ENCODE measurements around the gene NUCB1. TPM values are rescaled to one million over a fixed set of nuclear protein-coding genes. Genes with fewer than 3 reads are reported as not detected.
"Not testable (repeated sequence)": the region's sequence is repeated elsewhere in the genome, so short reads cannot be mapped to it uniquely, and the experiment has no call there.

The NUCB1 gene
- total RNA-seq, 1 donor: 300 TPM

GRCh38 chr19:48868114-48868886, 31.8 kb upstream of the NUCB1 start, which contains the start of gene PLEKHA4:
Gene PLEKHA4 (minus strand): TSS chr19:48868617. CDS start chr19:48867620, 997 bp downstream.
- no peaks in the 10 kb centered on the region for H3K27me3 ChIP-seq (ENCODE audit: insufficient read depth, low read length)
- peaks cover 19% of the 10 kb centered on the region for H3K36me3 ChIP-seq (ENCODE audit: insufficient read depth, low read length)
- H2AFZ ChIP-seq (ENCODE audit: low read length): peak within 1 kb of the TSS; percentile 81
- TF ChIP-seq, protein P1, sequence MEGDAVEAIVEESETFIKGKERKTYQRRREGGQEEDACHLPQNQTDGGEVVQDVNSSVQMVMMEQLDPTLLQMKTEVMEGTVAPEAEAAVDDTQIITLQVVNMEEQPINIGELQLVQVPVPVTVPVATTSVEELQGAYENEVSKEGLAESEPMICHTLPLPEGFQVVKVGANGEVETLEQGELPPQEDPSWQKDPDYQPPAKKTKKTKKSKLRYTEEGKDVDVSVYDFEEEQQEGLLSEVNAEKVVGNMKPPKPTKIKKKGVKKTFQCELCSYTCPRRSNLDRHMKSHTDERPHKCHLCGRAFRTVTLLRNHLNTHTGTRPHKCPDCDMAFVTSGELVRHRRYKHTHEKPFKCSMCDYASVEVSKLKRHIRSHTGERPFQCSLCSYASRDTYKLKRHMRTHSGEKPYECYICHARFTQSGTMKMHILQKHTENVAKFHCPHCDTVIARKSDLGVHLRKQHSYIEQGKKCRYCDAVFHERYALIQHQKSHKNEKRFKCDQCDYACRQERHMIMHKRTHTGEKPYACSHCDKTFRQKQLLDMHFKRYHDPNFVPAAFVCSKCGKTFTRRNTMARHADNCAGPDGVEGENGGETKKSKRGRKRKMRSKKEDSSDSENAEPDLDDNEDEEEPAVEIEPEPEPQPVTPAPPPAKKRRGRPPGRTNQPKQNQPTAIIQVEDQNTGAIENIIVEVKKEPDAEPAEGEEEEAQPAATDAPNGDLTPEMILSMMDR (IDR thresholded peaks at IDR 0.05; ENCODE audit: extremely low read depth, low read depth, low read length): no peak
- no peaks in the 10 kb centered on the region for H3K9me3 ChIP-seq (ENCODE audit: low read depth, low read length)
- peaks cover 11% of the 10 kb centered on the region for H4K20me1 ChIP-seq (ENCODE audit: insufficient read depth, low read length)
- peaks cover 20% of the 10 kb centered on the region for H3K4me1 ChIP-seq (ENCODE audit: insufficient read depth, low read length)
- peak within 1 kb of the TSS; percentile 74 for H3K4me3 ChIP-seq (ENCODE audit: insufficient read depth, low read length)
- peaks cover 30% of the 10 kb centered on the region for H3K79me2 ChIP-seq (ENCODE audit: insufficient read depth, low read length)
- peak within 1 kb of the TSS; percentile 88 for H3K4me2 ChIP-seq (ENCODE audit: insufficient read depth, low read length)
- DNase-seq (ENCODE audit: insufficient read length, low spot score, missing footprints): peak; percentile 94
- H3K27ac ChIP-seq (ENCODE audit: low read depth, low read length): peak within 1 kb of the TSS; percentile 51

- no peak for DNase-seq (ENCODE audit: insufficient read length, low spot score, missing footprints)
- Histone ChIP-seq H4K20me1 (ENCODE audit: insufficient read depth, low read length) (peaks cover 26% of the 10 kb centered on the region), H3K36me3 (ENCODE audit: insufficient read depth, low read length) (peaks cover 22% of the 10 kb centered on the region), H3K4me2 (ENCODE audit: insufficient read depth, low read length) (no peak overlapping the region), H3K4me1 (ENCODE audit: insufficient read depth, low read length) (peaks cover 35% of the 10 kb centered on the region), H3K27ac (ENCODE audit: low read depth, low read length) (no peak overlapping the region), H3K9me3 (ENCODE audit: low read depth, low read length) (no peaks in the 10 kb centered on the region), H3K27me3 (ENCODE audit: insufficient read depth, low read length) (no peaks in the 10 kb centered on the region), H2AFZ (ENCODE audit: low read length) (no peak overlapping the region), H3K4me3 (ENCODE audit: insufficient read depth, low read length) (no peak overlapping the region), H3K79me2 (ENCODE audit: insufficient read depth, low read length) (peaks cover 45% of the 10 kb centered on the region)
- TF ChIP-seq, protein P1 (IDR thresholded peaks at IDR 0.05; ENCODE audit: extremely low read depth, low read depth, low read length): no peak
Observed at GRCh38 chr19:48870048-48870447, 30.1 kb upstream of the NUCB1 start.

DNA sequence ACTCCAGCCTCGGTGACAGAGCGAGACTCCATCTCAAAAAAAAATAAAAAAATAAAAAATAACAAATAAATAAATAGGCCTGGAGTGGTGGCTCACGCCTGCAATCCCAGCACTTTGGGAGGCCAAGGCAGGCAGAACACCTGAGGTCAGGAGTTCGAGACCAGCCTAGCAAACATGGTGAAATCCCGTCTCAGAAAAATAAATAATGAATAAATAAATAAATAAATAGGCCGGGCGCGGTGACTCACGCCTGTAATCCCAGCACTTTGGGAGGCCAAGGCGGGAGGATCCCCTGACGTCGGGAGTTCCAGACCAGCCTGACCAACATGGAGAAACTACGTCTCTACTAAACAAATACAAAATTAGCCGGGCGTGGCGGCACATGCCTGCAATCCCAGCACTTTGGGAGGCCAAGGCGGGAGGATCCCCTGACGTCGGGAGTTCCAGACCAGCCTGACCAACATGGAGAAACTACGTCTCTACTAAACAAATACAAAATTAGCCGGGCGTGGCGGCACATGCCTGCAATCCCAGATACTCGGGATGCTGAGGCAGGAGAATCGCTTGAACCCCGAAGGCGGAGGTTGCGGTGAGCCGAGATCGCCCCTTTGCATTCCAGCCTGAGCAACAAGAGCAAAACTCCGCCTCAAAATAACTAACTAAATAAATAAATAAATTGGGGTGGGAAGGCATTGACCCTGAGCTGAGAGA, 28.5 kb upstream of the NUCB1 start:
- H3K36me3 ChIP-seq (ENCODE audit: insufficient read depth, low read length): peaks cover 31% of the 10 kb centered on the region
- H3K4me3 ChIP-seq (ENCODE audit: insufficient read depth, low read length): peak overlapping the region; percentile 90
- peak overlapping the region; percentile 79 for H3K4me2 ChIP-seq (ENCODE audit: insufficient read depth, low read length)
- H3K27me3 ChIP-seq (ENCODE audit: insufficient read depth, low read length); DNase-seq (ENCODE audit: insufficient read length, low spot score, missing footprints); H3K9me3 ChIP-seq (ENCODE audit: low read depth, low read length): not testable (repeated sequence)
- peaks cover 41% of the 10 kb centered on the region for H3K4me1 ChIP-seq (ENCODE audit: insufficient read depth, low read length)
- H2AFZ ChIP-seq (ENCODE audit: low read length): peak overlapping the region; percentile 69
- peaks cover 37% of the 10 kb centered on the region for H4K20me1 ChIP-seq (ENCODE audit: insufficient read depth, low read length)
- H3K79me2 ChIP-seq (ENCODE audit: insufficient read depth, low read length): peaks cover 51% of the 10 kb centered on the region
- peak overlapping the region; percentile 99 for H3K27ac ChIP-seq (ENCODE audit: low read depth, low read length)

DNA sequence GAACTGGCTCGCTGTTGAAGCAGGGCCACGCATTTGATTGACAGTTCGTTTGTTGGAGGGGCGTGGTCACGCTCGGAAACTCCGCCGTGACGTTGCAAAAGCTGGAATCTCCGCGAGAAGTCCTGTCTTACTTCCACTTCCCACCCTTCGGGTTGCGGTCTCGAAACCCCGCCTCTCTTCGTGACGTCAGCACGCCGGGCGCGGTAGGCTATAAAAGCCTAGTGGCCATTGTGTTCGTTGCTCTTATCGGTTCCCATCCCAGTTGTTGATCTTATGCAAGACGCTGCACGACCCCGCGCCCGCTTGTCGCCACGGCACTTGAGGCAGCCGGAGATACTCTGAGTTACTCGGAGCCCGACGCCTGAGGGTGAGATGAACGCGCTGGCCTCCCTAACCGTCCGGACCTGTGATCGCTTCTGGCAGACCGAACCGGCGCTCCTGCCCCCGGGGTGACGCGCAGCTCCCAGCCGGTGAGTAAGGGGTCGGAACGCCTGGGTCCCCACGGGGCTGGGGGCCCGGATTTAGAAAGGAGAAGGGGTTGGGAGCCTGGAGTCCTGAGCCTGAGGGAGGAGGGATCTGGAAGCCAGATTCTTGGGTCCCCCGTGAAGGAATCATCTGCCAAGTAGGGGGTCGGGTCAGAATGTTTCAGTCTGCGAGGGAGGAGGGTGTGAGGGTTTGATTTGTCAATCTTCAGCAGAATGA, 27.8 kb upstream of the NUCB1 start, which contains the start of gene PPP1R15A:
Gene PPP1R15A (plus strand): TSS at position 240 of the 702 bp plus-strand sequence. CDS start 813 bp downstream, outside the sequence.
- Histone ChIP-seq H4K20me1 (ENCODE audit: insufficient read depth, low read length) (peaks cover 39% of the 10 kb centered on the region), H3K4me2 (ENCODE audit: insufficient read depth, low read length) (peak within 1 kb of the TSS; percentile 100), H3K36me3 (ENCODE audit: insufficient read depth, low read length) (peaks cover 37% of the 10 kb centered on the region), H3K9me3 (ENCODE audit: low read depth, low read length) (no peaks in the 10 kb centered on the region), H2AFZ (ENCODE audit: low read length) (peak within 1 kb of the TSS; percentile 69), H3K27me3 (ENCODE audit: insufficient read depth, low read length) (no peaks in the 10 kb centered on the region), H3K79me2 (ENCODE audit: insufficient read depth, low read length) (peaks cover 45% of the 10 kb centered on the region), H3K4me1 (ENCODE audit: insufficient read depth, low read length) (peaks cover 35% of the 10 kb centered on the region), H3K4me3 (ENCODE audit: insufficient read depth, low read length) (peak within 1 kb of the TSS; percentile 90), H3K27ac (ENCODE audit: low read depth, low read length) (peak within 1 kb of the TSS; percentile 99)
- TF ChIP-seq, protein P1 (IDR thresholded peaks at IDR 0.05; ENCODE audit: extremely low read depth, low read depth, low read length): no peak
- DNase-seq (ENCODE audit: insufficient read length, low spot score, missing footprints): peak; percentile 98

Measured in osteoblast (primary cell).